Endodermal cell (in vitro differentiated cells): ENCODE data around the gene PRKCA. TPM values are rescaled to one million over a fixed set of nuclear protein-coding genes. Genes with fewer than 3 reads are reported as not detected.

Experiments
- DNase-seq: peaks from one replicate; pipeline ENCODE4 v3.0.0-alpha.2; 2017
- H3K27ac ChIP-seq: 2 replicates; pipeline ENCODE4 v1.5.1; 2013; ENCODE audit warnings: mild to moderate bottlenecking, low read depth, low read length, moderate library complexity
- H3K27me3 ChIP-seq: 2 replicates; pipeline ENCODE4 v1.6.1; 2013; ENCODE audit warnings: mild to moderate bottlenecking, low read length, moderate library complexity; ENCODE audit not compliant: insufficient read depth, control insufficient read depth, poor library complexity, severe bottlenecking
- H3K36me3 ChIP-seq: 2 replicates; pipeline ENCODE4 v1.7.0; 2013; ENCODE audit warnings: mild to moderate bottlenecking, low read length, moderate library complexity; ENCODE audit not compliant: control insufficient read depth, insufficient read depth
- H3K4me1 ChIP-seq: one replicate; pipeline ENCODE4 v1.7.0; 2013; ENCODE audit warnings: low read length; ENCODE audit not compliant: control insufficient read depth, insufficient read depth
- H3K4me3 ChIP-seq: 2 replicates; pipeline ENCODE4 v1.5.1; 2013; ENCODE audit warnings: mild to moderate bottlenecking, low read length, moderate library complexity
- H3K9ac ChIP-seq: 2 replicates; pipeline ENCODE4 v1.6.1; 2013; ENCODE audit warnings: mild to moderate bottlenecking, low read length, moderate library complexity; ENCODE audit not compliant: poor library complexity, severe bottlenecking; ENCODE audit errors: extremely low read depth
- H3K9me3 ChIP-seq: 2 replicates; pipeline ENCODE4 v1.6.1; 2013; ENCODE audit warnings: mild to moderate bottlenecking, low read length, moderate library complexity; ENCODE audit not compliant: control insufficient read depth
- H3K27ac Mint-ChIP-seq: 2 replicates; pipeline ENCODE4 v1.8.0; 2020; ENCODE audit warnings: mixed read lengths
- H3K27me3 Mint-ChIP-seq: 2 replicates; pipeline ENCODE4 v1.8.0; 2021; ENCODE audit warnings: mild to moderate bottlenecking, mixed read lengths; ENCODE audit not compliant: insufficient read depth
- H3K36me3 Mint-ChIP-seq: 2 replicates; pipeline ENCODE4 v1.8.0; 2020; ENCODE audit warnings: low read depth, mixed read lengths
- H3K4me1 Mint-ChIP-seq: 2 replicates; pipeline ENCODE4 v1.8.0; 2020; ENCODE audit warnings: mixed read lengths
- H3K4me3 Mint-ChIP-seq: 2 replicates; pipeline ENCODE4 v1.8.0; 2020; ENCODE audit warnings: mild to moderate bottlenecking, moderate library complexity, mixed read lengths
- H3K9me3 Mint-ChIP-seq: 2 replicates; pipeline ENCODE4 v1.8.0; 2020; ENCODE audit warnings: mild to moderate bottlenecking, mixed read lengths
- CTCF ChIP-seq: fragments of 200-600 bp; sonication (generic); conservative IDR thresholded peaks from 2 replicates; pipeline ENCODE4 v1.5.0; 2021; ENCODE audit warnings: antibody characterized with exemption, mild to moderate bottlenecking
- WGBS, 2 experiments: methylation state at CpG; one replicate each; pipeline versions ENCODE4 v1.1.5 to v1.1.7; 2013; ENCODE audit warnings: missing lambda C conversion rate in 2 of 2, mixed read lengths in 1 of 2; ENCODE audit not compliant: insufficient coverage in 1 of 2, insufficient read length in 1 of 2; 5-methylcytosine and 5-hydroxymethylcytosine counted together
- total RNA-seq, 2 donors: library from RNA; stranded (reverse); fragmentation: NEBNext Ultra II Directional in 1 of 2; extraction: Animal tissue kit (Norgen Biotek cat#: 25700) in 1 of 2; gene quantifications; 2 replicates in 1 of 2; 3 replicates in 1 of 2; pipeline ENCODE4 v1.2.1, GENCODE V29; 2021

PRKCA gene
- total RNA-seq, 2 donors from 2014 or later, result 8.7 to 14.6 TPM

GRCh38 chr17:66841328-66841727 is 538.9 kb downstream of the PRKCA start:
- H3K27me3 Mint-ChIP-seq, result peaks cover 17% of the 10 kb centered on the region
- Histone ChIP-seq H3K9ac (no peak overlapping the region), H3K4me1 (no peaks in the 10 kb centered on the region), H3K27ac (no peak overlapping the region), H3K36me3 (no peaks in the 10 kb centered on the region), H3K9me3 (no peaks in the 10 kb centered on the region), H3K4me3 (no peak overlapping the region), H3K27me3 (peaks cover 4% of the 10 kb centered on the region)
- peak; percentile 62 for TF ChIP-seq CTCF
- H3K36me3 Mint-ChIP-seq, result no peaks in the 10 kb centered on the region
- peak; percentile 80 for DNase-seq
- H3K27ac Mint-ChIP-seq, result no peak overlapping the region
- WGBS, 2 experiments, result 64 to 69% methylated on average over 4 of the region's 4 CpGs
- H3K4me1 Mint-ChIP-seq, result no peaks in the 10 kb centered on the region
- peaks cover 10% of the 10 kb centered on the region for H3K9me3 Mint-ChIP-seq
- no peak overlapping the region for H3K4me3 Mint-ChIP-seq

DNA sequence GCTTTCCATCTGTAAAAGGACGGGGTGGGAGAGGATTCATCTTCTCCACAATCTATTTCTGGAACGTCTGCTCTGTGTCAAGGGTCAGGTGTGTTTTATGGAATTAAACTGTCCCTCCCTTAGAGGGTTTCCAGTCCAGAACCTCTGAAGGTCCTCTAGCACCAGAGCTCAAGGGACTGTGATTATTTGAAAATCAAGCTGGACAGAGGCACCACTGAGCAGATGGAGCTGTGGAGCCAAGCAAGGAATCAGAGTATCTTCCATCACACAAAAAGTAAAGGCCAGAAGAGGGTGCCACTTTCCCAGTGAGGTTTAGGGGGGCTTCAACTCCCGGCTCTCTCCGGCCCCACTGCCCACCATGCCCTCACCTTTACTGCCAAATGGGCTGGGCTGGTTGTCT is 539.3 kb downstream of the PRKCA start:
- peaks cover 14% of the 10 kb centered on the region for H3K9me3 Mint-ChIP-seq
- H3K4me3 Mint-ChIP-seq, result no peak overlapping the region
- Histone ChIP-seq H3K4me3 (no peak overlapping the region), H3K9ac (no peak overlapping the region), H3K9me3 (no peaks in the 10 kb centered on the region), H3K27me3 (peaks cover under 1% of the 10 kb centered on the region), H3K36me3 (no peaks in the 10 kb centered on the region), H3K27ac (no peak overlapping the region), H3K4me1 (no peaks in the 10 kb centered on the region)
- peaks cover 13% of the 10 kb centered on the region for H3K27me3 Mint-ChIP-seq
- no peak overlapping the region for H3K27ac Mint-ChIP-seq
- H3K4me1 Mint-ChIP-seq, result no peaks in the 10 kb centered on the region
- H3K36me3 Mint-ChIP-seq, result no peaks in the 10 kb centered on the region
- WGBS, 2 experiments, result 83 to 88% methylated on average over 1 to 4 of the region's 4 CpGs
- DNase-seq, result no peak
- TF ChIP-seq CTCF, result no peak

GRCh38 chr17:66842505-66842904 is 540.1 kb downstream of the PRKCA start:
- Mint-ChIP-seq H3K27ac (no peak overlapping the region), H3K36me3 (no peaks in the 10 kb centered on the region), H3K4me3 (no peak overlapping the region), H3K4me1 (no peaks in the 10 kb centered on the region), H3K9me3 (peaks cover 20% of the 10 kb centered on the region), H3K27me3 (peaks cover 8% of the 10 kb centered on the region)
- Histone ChIP-seq H3K36me3 (no peaks in the 10 kb centered on the region), H3K9ac (no peak overlapping the region), H3K9me3 (no peaks in the 10 kb centered on the region), H3K4me1 (no peaks in the 10 kb centered on the region), H3K27me3 (no peaks in the 10 kb centered on the region), H3K27ac (no peak overlapping the region), H3K4me3 (no peak overlapping the region)
- no peak for DNase-seq
- WGBS, 2 experiments, result 89 to 90% methylated on average over 3 to 5 of the region's 5 CpGs
- no peak for TF ChIP-seq CTCF
